Smooth muscle cell (in vitro differentiated cells): ENCODE results near the gene SIGLEC12. TPM values are rescaled to one million over a fixed set of nuclear protein-coding genes. Genes with fewer than 3 reads are reported as not detected.

Experiments
- DNase-seq: peaks from one replicate; lab custom pipeline; 2025; ENCODE audit not compliant: unreplicated experiment; lab: John Stamatoyannopoulos, UW
- H2AFZ ChIP-seq: fragments of 200-600 bp; sonication (generic); 2 replicates; pipeline ENCODE4 v1.6.0; 2016; ENCODE audit warnings: antibody characterized with exemption, low read depth, mild to moderate bottlenecking
- H3F3A ChIP-seq: fragments of 200-600 bp; sonication (generic); 2 replicates; pipeline ENCODE4 v1.6.0; 2017; ENCODE audit warnings: antibody characterized with exemption, low read depth
- H3K27ac ChIP-seq: fragments of 200-600 bp; sonication (generic); 2 replicates; pipeline ENCODE4 v1.5.1; 2016; ENCODE audit warnings: low read depth, mild to moderate bottlenecking
- H3K27me3 ChIP-seq: fragments of 200-600 bp; sonication (generic); 2 replicates; pipeline ENCODE4 v1.6.1; 2016; ENCODE audit warnings: low read depth, mild to moderate bottlenecking
- H3K36me3 ChIP-seq: fragments of 200-600 bp; sonication (generic); 2 replicates; pipeline ENCODE4 v1.5.1; 2016; ENCODE audit warnings: low read depth
- H3K4me1 ChIP-seq: fragments of 200-600 bp; sonication (generic); 2 replicates; pipeline ENCODE4 v1.5.1; 2016; ENCODE audit warnings: low read depth
- H3K4me2 ChIP-seq: fragments of 200-600 bp; sonication (generic); 2 replicates; pipeline ENCODE4 v1.6.0; 2016; ENCODE audit warnings: mild to moderate bottlenecking
- H3K4me3 ChIP-seq: fragments of 200-600 bp; sonication (generic); 2 replicates; pipeline ENCODE4 v1.5.1; 2016; ENCODE audit warnings: mild to moderate bottlenecking
- H3K79me2 ChIP-seq: fragments of 200-600 bp; sonication (generic); 2 replicates; pipeline ENCODE4 v1.6.0; 2016; ENCODE audit warnings: low read depth, mild to moderate bottlenecking
- H3K9ac ChIP-seq: fragments of 200-600 bp; sonication (generic); 2 replicates; pipeline ENCODE4 v1.6.0; 2016; ENCODE audit warnings: low read depth
- H3K9me3 ChIP-seq: fragments of 200-600 bp; sonication (generic); replicated peaks from 2 replicates; pipeline ENCODE4 v1.5.1; 2016; ENCODE audit warnings: low read depth
- H4K20me1 ChIP-seq: fragments of 200-600 bp; sonication (generic); 2 replicates; pipeline ENCODE4 v1.6.0; 2016; ENCODE audit warnings: low read depth
- CTCF ChIP-seq: fragments of 200-600 bp; sonication (generic); IDR thresholded peaks from 2 replicates; pipeline ENCODE4 v1.5.1; 2017; ENCODE audit warnings: borderline replicate concordance, mild to moderate bottlenecking, antibody characterized with exemption; ENCODE audit not compliant: insufficient read depth, poor library complexity, severe bottlenecking
- WGBS: methylation state at CpG from one replicate; pipeline ENCODE4 v1.1.7; 2016; ENCODE audit warnings: low lambda C conversion rate; 5-methylcytosine and 5-hydroxymethylcytosine counted together
- polyA plus RNA-seq: library from polyadenylated mRNA; unstranded; fragments of >200 nt; fragmentation: Nextera tagmentation; extraction: Ambion mirVana; gene quantifications from 2 replicates; pipeline ENCODE4 v1.2.1, GENCODE V29; 2016
- total RNA-seq: library from RNA; depleted of rRNA; stranded (reverse); fragments of >200 nt; gene quantifications from 2 replicates; pipeline ENCODE4 v1.2.3, GENCODE V29; 2014

SIGLEC12 gene
- total and polyA plus RNA-seq, 2 experiments from 2014 or later, result not detected

GRCh38 chr19:51478381-51479234 is 23.0 kb downstream of the SIGLEC12 start, which contains the start of gene CEACAM18:
Gene CEACAM18, plus strand, starts transcription at chr19:51478539.
- Histone ChIP-seq H3K4me3 (no peak within 1 kb of the TSS), H3K27ac (no peak within 1 kb of the TSS), H3K9me3 (no peaks in the 10 kb centered on the region), H3K36me3 (no peaks in the 10 kb centered on the region), H2AFZ (no peak within 1 kb of the TSS), H3K4me1 (no peaks in the 10 kb centered on the region), H3K4me2 (no peak within 1 kb of the TSS), H3K27me3 (no peaks in the 10 kb centered on the region), H3F3A (no peaks in the 10 kb centered on the region), H3K79me2 (no peaks in the 10 kb centered on the region), H4K20me1 (no peaks in the 10 kb centered on the region), H3K9ac (no peak within 1 kb of the TSS)
- DNase-seq, result no peak
- no peak for TF ChIP-seq CTCF
- 77% methylated on average over 16 of the region's 17 CpGs for WGBS

GRCh38 chr19:51477344-51477743 is 24.3 kb downstream of the SIGLEC12 start:
- no peaks in the 10 kb centered on the region for H3K27me3 ChIP-seq
- H3K4me2 ChIP-seq, result no peak overlapping the region
- no peak overlapping the region for H3K9ac ChIP-seq
- no peaks in the 10 kb centered on the region for H4K20me1 ChIP-seq
- no peaks in the 10 kb centered on the region for H3K4me1 ChIP-seq
- no peak for DNase-seq
- H3K79me2 ChIP-seq, result no peaks in the 10 kb centered on the region
- H3K9me3 ChIP-seq, result no peaks in the 10 kb centered on the region
- H3K36me3 ChIP-seq, result no peaks in the 10 kb centered on the region
- no peak for TF ChIP-seq CTCF
- WGBS, result 75% methylated on average over 5 of the region's 5 CpGs
- no peak overlapping the region for H2AFZ ChIP-seq
- H3K27ac ChIP-seq, result no peak overlapping the region
- no peaks in the 10 kb centered on the region for H3F3A ChIP-seq
- no peak overlapping the region for H3K4me3 ChIP-seq

- 79% methylated on average over 3 of the region's 3 CpGs for WGBS
- no peak for TF ChIP-seq CTCF
- Histone ChIP-seq H3K9ac (no peak overlapping the region), H3K79me2 (no peaks in the 10 kb centered on the region), H3K27me3 (no peaks in the 10 kb centered on the region), H4K20me1 (no peaks in the 10 kb centered on the region), H3K4me3 (no peak overlapping the region), H3K4me2 (no peak overlapping the region), H3K36me3 (no peaks in the 10 kb centered on the region), H3F3A (no peaks in the 10 kb centered on the region), H3K27ac (no peak overlapping the region), H3K9me3 (no peaks in the 10 kb centered on the region), H3K4me1 (no peaks in the 10 kb centered on the region), H2AFZ (no peak overlapping the region)
- DNase-seq, result no peak
These were observed 25.4 kb downstream of the SIGLEC12 start for GRCh38 chr19:51476164-51476563.
